Liver (tissue), 3 donors: ENCODE results near the gene FGD2.

Experiments
- CTCF ChIP-seq: fragments of 150-350 bp; IDR thresholded peaks from 2 replicates; pipeline ENCODE4 v1.5.1; 2017; ENCODE audit warnings: improper control_type of control experiment, low read depth, low read length; ENCODE audit not compliant: missing input control
- EGR1 ChIP-seq, 2 donors: IDR thresholded peaks; 2 replicates each; pipeline ENCODE4 v1.6.1; 2016 to 2018; ENCODE audit warnings: antibody characterized with exemption in 2 of 2, low read depth in 2 of 2
- FOXA1 ChIP-seq: IDR thresholded peaks from 2 replicates; pipeline ENCODE4 v1.6.1; 2016; ENCODE audit warnings: antibody characterized with exemption
- GABPA ChIP-seq, 2 donors: IDR thresholded peaks in 1 of 2; conservative IDR thresholded peaks in 1 of 2; 2 replicates each; pipeline ENCODE4 v1.6.1; 2016; ENCODE audit warnings: antibody characterized with exemption in 2 of 2, mild to moderate bottlenecking in 1 of 2, moderate library complexity in 1 of 2
- HNF4G ChIP-seq: IDR thresholded peaks from 2 replicates; pipeline ENCODE4 v1.6.1; 2016; ENCODE audit warnings: antibody characterized with exemption
- JUND ChIP-seq, 2 donors: IDR thresholded peaks; 2 replicates each; pipeline ENCODE4 v1.6.1; 2016; ENCODE audit warnings: antibody characterized with exemption in 2 of 2
- RAD21 ChIP-seq, 2 donors: IDR thresholded peaks; 2 replicates each; pipeline ENCODE4 v1.6.1; 2016; ENCODE audit warnings: antibody characterized with exemption in 2 of 2, mild to moderate bottlenecking in 2 of 2
- SP1 ChIP-seq: IDR thresholded peaks from 2 replicates; pipeline ENCODE4 v1.6.1; 2018; ENCODE audit warnings: antibody characterized with exemption, mild to moderate bottlenecking
- TF ChIP-seq, protein P1 (sequence below): IDR thresholded peaks from 2 replicates; pipeline ENCODE4 v1.6.1; 2016; ENCODE audit warnings: antibody characterized with exemption
- TF ChIP-seq, protein P2 (sequence below): IDR thresholded peaks from 2 replicates; pipeline ENCODE4 v1.6.1; 2016; ENCODE audit warnings: antibody characterized with exemption
- TF ChIP-seq, protein P3 (sequence below): IDR thresholded peaks from 2 replicates; pipeline ENCODE4 v1.6.1; 2016; ENCODE audit warnings: antibody characterized with exemption, mild to moderate bottlenecking
- donor health status: healthy.
- donor health status: healthy.

DNA sequence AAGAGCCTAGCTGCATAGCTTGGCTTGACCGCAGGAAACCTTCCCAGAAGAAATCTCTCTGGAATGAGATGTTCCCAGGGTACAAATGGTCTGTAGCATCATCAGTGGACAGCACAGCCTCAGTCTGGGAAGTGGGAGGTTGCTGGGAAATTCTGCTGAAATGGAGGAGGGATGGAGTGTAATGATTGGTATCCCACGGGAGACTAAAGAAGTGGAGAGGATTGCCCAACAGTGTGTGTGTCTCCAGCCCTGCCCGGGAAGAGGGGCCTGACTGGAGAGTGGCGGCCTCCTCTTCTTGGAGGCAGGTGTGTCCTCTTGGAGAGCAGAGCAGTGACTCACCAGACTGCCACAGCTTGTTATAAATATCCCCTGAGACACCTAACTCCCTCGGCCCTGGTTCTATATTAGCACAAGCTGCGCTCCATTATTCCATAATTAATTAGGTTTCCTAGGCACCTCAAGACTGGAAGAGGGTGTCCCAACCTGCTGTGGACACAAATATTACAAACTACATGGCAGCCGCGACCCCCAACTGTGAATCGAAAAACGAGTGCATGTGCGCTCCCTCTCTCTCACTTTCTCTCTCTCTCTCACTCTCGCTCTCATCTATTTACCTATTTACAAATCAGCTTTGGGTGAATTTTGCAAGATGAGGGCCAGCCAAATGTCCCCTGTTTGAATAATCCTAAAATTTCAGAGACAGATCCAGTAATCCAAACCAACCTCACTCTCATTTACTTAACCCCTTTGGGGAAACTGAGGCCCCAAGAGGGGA, 68.8 kb downstream of the FGD2 start:
- TF ChIP-seq EGR1 (IDR thresholded peaks at IDR 0.05; ENCODE audit: low read depth in 2 of 2) = no peak
- TF ChIP-seq GABPA (IDR thresholded peaks at IDR 0.05 in 1 of 2, conservative IDR thresholded peaks at IDR 0.05 in 1 of 2) = peak in 1 of 2 donors; percentile 25
- no peak for TF ChIP-seq CTCF
- TF ChIP-seq, protein P1, sequence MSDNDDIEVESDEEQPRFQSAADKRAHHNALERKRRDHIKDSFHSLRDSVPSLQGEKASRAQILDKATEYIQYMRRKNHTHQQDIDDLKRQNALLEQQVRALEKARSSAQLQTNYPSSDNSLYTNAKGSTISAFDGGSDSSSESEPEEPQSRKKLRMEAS = peak; percentile 81
- TF ChIP-seq, protein P2, sequence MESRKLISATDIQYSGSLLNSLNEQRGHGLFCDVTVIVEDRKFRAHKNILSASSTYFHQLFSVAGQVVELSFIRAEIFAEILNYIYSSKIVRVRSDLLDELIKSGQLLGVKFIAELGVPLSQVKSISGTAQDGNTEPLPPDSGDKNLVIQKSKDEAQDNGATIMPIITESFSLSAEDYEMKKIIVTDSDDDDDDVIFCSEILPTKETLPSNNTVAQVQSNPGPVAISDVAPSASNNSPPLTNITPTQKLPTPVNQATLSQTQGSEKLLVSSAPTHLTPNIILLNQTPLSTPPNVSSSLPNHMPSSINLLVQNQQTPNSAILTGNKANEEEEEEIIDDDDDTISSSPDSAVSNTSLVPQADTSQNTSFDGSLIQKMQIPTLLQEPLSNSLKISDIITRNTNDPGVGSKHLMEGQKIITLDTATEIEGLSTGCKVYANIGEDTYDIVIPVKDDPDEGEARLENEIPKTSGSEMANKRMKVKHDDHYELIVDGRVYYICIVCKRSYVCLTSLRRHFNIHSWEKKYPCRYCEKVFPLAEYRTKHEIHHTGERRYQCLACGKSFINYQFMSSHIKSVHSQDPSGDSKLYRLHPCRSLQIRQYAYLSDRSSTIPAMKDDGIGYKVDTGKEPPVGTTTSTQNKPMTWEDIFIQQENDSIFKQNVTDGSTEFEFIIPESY = peak; percentile 30
- TF ChIP-seq, protein P3, sequence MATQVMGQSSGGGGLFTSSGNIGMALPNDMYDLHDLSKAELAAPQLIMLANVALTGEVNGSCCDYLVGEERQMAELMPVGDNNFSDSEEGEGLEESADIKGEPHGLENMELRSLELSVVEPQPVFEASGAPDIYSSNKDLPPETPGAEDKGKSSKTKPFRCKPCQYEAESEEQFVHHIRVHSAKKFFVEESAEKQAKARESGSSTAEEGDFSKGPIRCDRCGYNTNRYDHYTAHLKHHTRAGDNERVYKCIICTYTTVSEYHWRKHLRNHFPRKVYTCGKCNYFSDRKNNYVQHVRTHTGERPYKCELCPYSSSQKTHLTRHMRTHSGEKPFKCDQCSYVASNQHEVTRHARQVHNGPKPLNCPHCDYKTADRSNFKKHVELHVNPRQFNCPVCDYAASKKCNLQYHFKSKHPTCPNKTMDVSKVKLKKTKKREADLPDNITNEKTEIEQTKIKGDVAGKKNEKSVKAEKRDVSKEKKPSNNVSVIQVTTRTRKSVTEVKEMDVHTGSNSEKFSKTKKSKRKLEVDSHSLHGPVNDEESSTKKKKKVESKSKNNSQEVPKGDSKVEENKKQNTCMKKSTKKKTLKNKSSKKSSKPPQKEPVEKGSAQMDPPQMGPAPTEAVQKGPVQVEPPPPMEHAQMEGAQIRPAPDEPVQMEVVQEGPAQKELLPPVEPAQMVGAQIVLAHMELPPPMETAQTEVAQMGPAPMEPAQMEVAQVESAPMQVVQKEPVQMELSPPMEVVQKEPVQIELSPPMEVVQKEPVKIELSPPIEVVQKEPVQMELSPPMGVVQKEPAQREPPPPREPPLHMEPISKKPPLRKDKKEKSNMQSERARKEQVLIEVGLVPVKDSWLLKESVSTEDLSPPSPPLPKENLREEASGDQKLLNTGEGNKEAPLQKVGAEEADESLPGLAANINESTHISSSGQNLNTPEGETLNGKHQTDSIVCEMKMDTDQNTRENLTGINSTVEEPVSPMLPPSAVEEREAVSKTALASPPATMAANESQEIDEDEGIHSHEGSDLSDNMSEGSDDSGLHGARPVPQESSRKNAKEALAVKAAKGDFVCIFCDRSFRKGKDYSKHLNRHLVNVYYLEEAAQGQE = no peak
- TF ChIP-seq HNF4G = no peak
- TF ChIP-seq JUND (IDR thresholded peaks at IDR 0.05) = peak in 1 of 2 donors; percentile 1
- TF ChIP-seq FOXA1 = peak; percentile 38
- peak; percentile 43 for TF ChIP-seq SP1
- peak in 1 of 2 donors; percentile 22 for TF ChIP-seq RAD21 (IDR thresholded peaks at IDR 0.05)
